H1 (cell line): ENCODE data around the gene SLX9. TPM values are rescaled to one million over a fixed set of nuclear protein-coding genes. Genes with fewer than 3 reads are reported as not detected.
A peak's percentile ranks its signal among the peaks of the same experiment; 100 is the strongest.

ENCODE experiments used
- CTCF ChIA-PET: fragments of 300-600 bp; sonication (Branson Sonifier 250); formaldehyde crosslinking; loops from one replicate; lab custom pipeline; 2021; ENCODE audit not compliant: partially characterized antibody; lab: Charles Lee
- POLR2A ChIA-PET: fragments of 300-600 bp; sonication (Branson Sonifier 250); formaldehyde crosslinking; loops from one replicate; lab custom pipeline; 2021; ENCODE audit warnings: inconsistent platforms; ENCODE audit not compliant: partially characterized antibody; lab: Charles Lee
- DNase-seq, 2 experiments: peaks; one replicate each; pipeline versions ENCODE4 v3.0.0 to v3.0.0-alpha.2; 2010 to 2022; ENCODE audit warnings: low spot score in 2 of 2, low read depth in 1 of 2, mixed read lengths in 1 of 2
- FAIRE-seq: peaks from 2 replicates; lab custom pipeline; 2011; peaks lifted over from hg19 to GRCh38; lab: Jason Lieb, UNC
- H2AFZ ChIP-seq: 2 replicates; pipeline ENCODE4 v1.8.1; 2012; ENCODE audit warnings: low read length, inconsistent platforms
- H2AK5ac ChIP-seq: 2 replicates; pipeline ENCODE4 v1.6.1; 2013; ENCODE audit warnings: low read depth, low read length
- H2BK120ac ChIP-seq: replicated peaks from 2 replicates; pipeline ENCODE3; 2013; ENCODE audit warnings: low read depth, low read length, inconsistent platforms
- H2BK12ac ChIP-seq: 2 replicates; pipeline ENCODE4 v1.6.1; 2013; ENCODE audit warnings: low read depth, low read length
- H2BK15ac ChIP-seq: 2 replicates; pipeline ENCODE4 v1.6.1; 2013; ENCODE audit warnings: low read length
- H2BK20ac ChIP-seq: 2 replicates; pipeline ENCODE4 v1.6.1; 2013; ENCODE audit warnings: low read length
- H2BK5ac ChIP-seq: 2 replicates; pipeline ENCODE4 v1.6.1; 2013; ENCODE audit warnings: low read depth, low read length
- H3K14ac ChIP-seq: 2 replicates; pipeline ENCODE4 v1.6.1; 2013; ENCODE audit warnings: inconsistent platforms; ENCODE audit not compliant: insufficient read length
- H3K18ac ChIP-seq: 2 replicates; pipeline ENCODE4 v1.6.1; 2013; ENCODE audit warnings: low read length; ENCODE audit errors: extremely low read depth
- H3K23ac ChIP-seq: 2 replicates; pipeline ENCODE4 v1.6.1; 2013; ENCODE audit warnings: inconsistent platforms; ENCODE audit not compliant: insufficient read length
- H3K23me2 ChIP-seq: 2 replicates; pipeline ENCODE4 v1.6.1; 2013; ENCODE audit warnings: low read depth, low read length
- H3K27ac ChIP-seq: 2 replicates; pipeline ENCODE4 v1.6.1; 2011; ENCODE audit warnings: low read depth, low read length, inconsistent platforms
- H3K27me3 ChIP-seq, 4 experiments: replicated peaks in 1 of 4; 1 replicate in 1 of 4; 2 replicates in 3 of 4; pipeline versions ENCODE4 v1.6.1 to v1.8.1; 2011 to 2013; ENCODE audit warnings: low read length in 3 of 4, mild to moderate bottlenecking in 3 of 4, inconsistent platforms in 2 of 4, mixed read lengths in 2 of 4, moderate library complexity in 1 of 4; ENCODE audit not compliant: control insufficient read depth in 3 of 4, insufficient read depth in 3 of 4; ENCODE audit errors: extremely low read depth in 1 of 4
- H3K36me3 ChIP-seq, 4 experiments: 2 replicates each; pipeline versions ENCODE4 v1.6.1 to v1.8.1; 2011 to 2013; ENCODE audit warnings: mild to moderate bottlenecking in 4 of 4, low read length in 3 of 4, moderate library complexity in 2 of 4, control low read depth in 1 of 4, inconsistent platforms in 1 of 4; ENCODE audit not compliant: insufficient read depth in 4 of 4, control insufficient read depth in 2 of 4
- H3K4ac ChIP-seq: replicated peaks from 2 replicates; pipeline ENCODE3; 2013; ENCODE audit warnings: low read length, low read depth, mixed read lengths, inconsistent platforms; ENCODE audit not compliant: insufficient read length
- H3K4me1 ChIP-seq, 4 experiments: replicated peaks in 1 of 4; 1 replicate in 1 of 4; 2 replicates in 3 of 4; pipeline versions ENCODE4 v1.6.1 to v1.8.1; 2011 to 2013; ENCODE audit warnings: low read length in 3 of 4, inconsistent platforms in 2 of 4, mixed read lengths in 1 of 4; ENCODE audit not compliant: insufficient read depth in 4 of 4, control insufficient read depth in 3 of 4
- H3K4me2 ChIP-seq, 2 experiments: 2 replicates each; pipeline versions ENCODE4 v1.6.1 to v1.8.1; 2011 to 2013; ENCODE audit warnings: low read depth in 2 of 2, low read length in 2 of 2, control low read depth in 1 of 2, inconsistent platforms in 1 of 2, mild to moderate bottlenecking in 1 of 2; ENCODE audit not compliant: insufficient read depth in 1 of 2
- H3K4me3 ChIP-seq, 4 experiments: fragments of 200-600, 300-600 bp in 1 of 4; sonication (generic), shearing (Covaris generic), sonication (Bioruptor Twin) in 1 of 4; 2 replicates each; pipeline versions ENCODE4 v1.5.1 to v1.8.1; 2011 to 2016; ENCODE audit warnings: low read length in 4 of 4, low read depth in 3 of 4, control low read depth in 2 of 4, inconsistent platforms in 2 of 4, mild to moderate bottlenecking in 2 of 4, mixed read lengths in 1 of 4, moderate library complexity in 1 of 4; ENCODE audit not compliant: insufficient read depth in 2 of 4; ENCODE audit errors: extremely low read depth in 1 of 4
- H3K56ac ChIP-seq: replicated peaks from 2 replicates; pipeline ENCODE3; 2013; ENCODE audit warnings: low read depth, mild to moderate bottlenecking, mixed read lengths, low read length, inconsistent platforms; ENCODE audit not compliant: insufficient read length
- H3K79me1 ChIP-seq: 2 replicates; pipeline ENCODE4 v1.6.1; 2013; ENCODE audit warnings: low read depth, low read length, control low read depth
- H3K79me2 ChIP-seq, 2 experiments: 2 replicates each; pipeline versions ENCODE4 v1.6.1 to v1.8.1; 2012 to 2013; ENCODE audit warnings: low read length in 2 of 2, mild to moderate bottlenecking in 2 of 2, inconsistent platforms in 1 of 2; ENCODE audit not compliant: insufficient read depth in 2 of 2, control insufficient read depth in 1 of 2
- H3K9ac ChIP-seq, 4 experiments: replicated peaks in 1 of 4; 1 replicate in 1 of 4; 2 replicates in 3 of 4; pipeline versions ENCODE4 v1.6.1 to v1.8.1; 2011 to 2013; ENCODE audit warnings: low read depth in 3 of 4, low read length in 3 of 4, control low read depth in 2 of 4, mild to moderate bottlenecking in 2 of 4, moderate library complexity in 2 of 4, inconsistent platforms in 1 of 4; ENCODE audit errors: extremely low read depth in 1 of 4
- H3K9me3 ChIP-seq, 2 experiments: 2 replicates each; pipeline versions ENCODE4 v1.6.1 to v1.8.1; 2012 to 2013; ENCODE audit warnings: mild to moderate bottlenecking in 2 of 2, moderate library complexity in 2 of 2, control low read depth in 1 of 2, inconsistent platforms in 1 of 2, low read depth in 1 of 2, low read length in 1 of 2, mixed read lengths in 1 of 2; ENCODE audit not compliant: insufficient read depth in 2 of 2
- H4K20me1 ChIP-seq, 2 experiments: replicated peaks in 1 of 2; 2 replicates each; pipeline versions ENCODE3 to v1.8.1; 2011 to 2013; ENCODE audit warnings: inconsistent platforms in 2 of 2, low read length in 2 of 2, mild to moderate bottlenecking in 1 of 2; ENCODE audit not compliant: insufficient read depth in 2 of 2, control insufficient read depth in 1 of 2
- H4K5ac ChIP-seq: 2 replicates; pipeline ENCODE4 v1.6.1; 2013; ENCODE audit warnings: low read length, low read depth, mixed read lengths, inconsistent platforms; ENCODE audit not compliant: insufficient read length
- H4K8ac ChIP-seq: 2 replicates; pipeline ENCODE4 v1.8.0; 2013; ENCODE audit warnings: mild to moderate bottlenecking, moderate library complexity, low read length, inconsistent platforms; ENCODE audit not compliant: insufficient read depth; ENCODE audit errors: extremely low read depth
- H4K91ac ChIP-seq: replicated peaks from 2 replicates; pipeline ENCODE3; 2013; ENCODE audit warnings: low read length, mixed read lengths, inconsistent platforms; ENCODE audit not compliant: insufficient read length
- WGBS, 2 experiments: shearing (Covaris generic) in 1 of 2; methylation state at CpG; one replicate each; pipeline versions ENCODE4 v1.1.6 to v1.1.7; 2013 to 2015; ENCODE audit warnings: low lambda C conversion rate in 2 of 2, mixed read lengths in 2 of 2, inconsistent platforms in 1 of 2, low coverage in 1 of 2, missing lambda C conversion rate in 1 of 2; ENCODE audit not compliant: insufficient replicate concordance in 2 of 2, insufficient coverage in 1 of 2, insufficient read length in 1 of 2; ENCODE audit errors: extremely low coverage in 1 of 2, missing lambda C conversion rate in 1 of 2; 5-methylcytosine and 5-hydroxymethylcytosine counted together
- polyA plus RNA-seq, 7 experiments: library from polyadenylated mRNA; depleted of rRNA in 3 of 7; stranded (reverse) in 5 of 7; unstranded in 2 of 7; fragments of >200 nt in 5 of 7; fragments of 200-250 nt in 2 of 7; gene quantifications; 1 replicate in 5 of 7; 2 replicates in 1 of 7; 4 replicates in 1 of 7; pipeline versions ENCODE4 v1.2.1 to v1.2.3, GENCODE V29; 2011 to 2013; ENCODE audit warnings: missing spikeins in 2 of 7, mixed read lengths in 2 of 7
- total RNA-seq: library from RNA; stranded (reverse); fragmentation: NEBNext Ultra II Directional; extraction: Animal tissue kit (Norgen Biotek cat#: 25700); gene quantifications from 2 replicates; pipeline ENCODE4 v1.2.1, GENCODE V29; 2021

The SLX9 gene
- total and polyA plus RNA-seq, 2 of the 8 experiments (the other 6 are each of a cell fraction or from before 2014, with no cell fraction given), result 17.7 to 57.3 TPM

DNA sequence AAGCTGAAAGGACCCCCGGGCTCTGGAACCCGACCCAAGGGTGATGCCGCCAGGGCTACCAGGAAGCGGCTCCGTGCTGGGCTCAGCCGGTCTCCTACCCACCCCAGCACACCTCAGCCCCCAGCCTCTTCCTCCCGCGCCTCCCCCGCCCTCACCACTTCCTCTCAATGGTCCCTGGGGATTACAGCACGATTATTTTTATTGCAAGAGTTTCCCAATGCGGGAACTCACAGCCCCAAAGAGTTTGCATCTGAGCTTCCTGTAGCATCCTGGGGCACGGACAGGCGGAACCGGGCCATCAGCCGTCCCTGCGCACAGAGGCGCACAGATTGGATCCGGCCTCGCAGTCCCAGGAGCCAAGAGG is 8.7 kb upstream of the SLX9 start:
- peaks cover 25 to 86% (median 66%) of the 10 kb centered on the region in 4 experiments for H3K27me3 ChIP-seq
- CTCF ChIA-PET, result interaction anchor here (1.0 to 1.5 kb wide), 2 partner anchors 17 to 132 kb away, joined by 3 read pairs; no protein-coding TSS in a partner anchor
- no peak overlapping the region for H2AFZ ChIP-seq
- POLR2A ChIA-PET, result interaction anchor here (0.9 to 1.6 kb wide), 5 partner anchors 9 to 143 kb away, joined by 3 to 7 read pairs (median 4); partner anchors contain the start of genes ADARB1 and SLX9
- no peak overlapping the region for H2BK20ac ChIP-seq
- H3K27ac ChIP-seq, result no peak overlapping the region
- peaks cover 0 to 3% of the 10 kb centered on the region in 2 experiments for H4K20me1 ChIP-seq
- no peak overlapping the region for H4K5ac ChIP-seq
- FAIRE-seq, result no peak
- H3K23me2 ChIP-seq, result peaks cover 7% of the 10 kb centered on the region; the same call in 1 of the 2 replicates
- peak overlapping the region; percentile 32 to 58 (median 38) for H3K4me3 ChIP-seq
- no peak overlapping the region for H3K9ac ChIP-seq
- no peaks in the 10 kb centered on the region for H3K79me1 ChIP-seq
- H4K91ac ChIP-seq, result no peak overlapping the region
- no peaks in the 10 kb centered on the region for H3K79me2 ChIP-seq
- H3K23ac ChIP-seq, result no peak overlapping the region
- 12% methylated on average over 18 of the region's 19 CpGs; no CpG with 5 or more reads in 1 of the 2 experiments for WGBS, 2 experiments
- H3K4me1 ChIP-seq, result peaks cover 0 to 30% (median 20%) of the 10 kb centered on the region in 4 experiments; a peak in 5 of 7 replicates
- H3K4me2 ChIP-seq, result peak overlapping the region; percentile 77 to 86
- H3K36me3 ChIP-seq, result peaks cover 0 to 4% (median 0%) of the 10 kb centered on the region in 4 experiments; a peak in 1 of 8 replicates
- H2BK12ac ChIP-seq, result peak overlapping the region; percentile 27; the same call in 1 of the 2 replicates
- no peak for DNase-seq
- H2AK5ac ChIP-seq, result no peak overlapping the region
- no peak overlapping the region for H3K14ac ChIP-seq
- no peak overlapping the region; the same call in 1 of the 2 replicates for H3K18ac ChIP-seq
- no peak overlapping the region for H4K8ac ChIP-seq
- no peak overlapping the region for H2BK5ac ChIP-seq
- no peak overlapping the region; the same call in 1 of the 2 replicates for H2BK15ac ChIP-seq
- H3K56ac ChIP-seq, result no peak overlapping the region
- H2BK120ac ChIP-seq, result no peak overlapping the region
- H3K9me3 ChIP-seq, result no peaks in the 10 kb centered on the region
- H3K4ac ChIP-seq, result no peak overlapping the region
